Activated T-helper 1 cell treated with anti-CD3 and anti-CD28 coated beads, Interleukin-12 subunit alpha, Interleukin-12 subunit beta, Interleukin-2, Interleukin-4 antibody, amounts not matched to agents 30 ng/mL and 10 ng/mL and 1 ng/mL, durations not matched to agents 14 hours and 24 hours and 36 hours (primary cell): ENCODE measurements around the gene DUSP1. TPM values are rescaled to one million over a fixed set of nuclear protein-coding genes. Genes with fewer than 3 reads are reported as not detected.
A peak's percentile ranks its signal among the peaks of the same experiment; 100 is the strongest.

Source experiments
- DNase-seq: peaks from one replicate; pipeline ENCODE4 v3.0.0; 2021; ENCODE audit warnings: low spot score
- H3K27ac Mint-ChIP-seq: one replicate; pipeline ENCODE4 v1.8.0; 2021; ENCODE audit warnings: mild to moderate bottlenecking, mixed read lengths
- H3K27me3 Mint-ChIP-seq: one replicate; pipeline ENCODE4 v1.8.0; 2022; ENCODE audit warnings: mild to moderate bottlenecking, moderate library complexity, mixed read lengths; ENCODE audit not compliant: insufficient read depth
- H3K36me3 Mint-ChIP-seq: one replicate; pipeline ENCODE4 v1.8.0; 2021; ENCODE audit warnings: low read depth, mixed read lengths
- H3K4me1 Mint-ChIP-seq: one replicate; pipeline ENCODE4 v1.8.0; 2021; ENCODE audit warnings: low read depth, mixed read lengths
- H3K4me3 Mint-ChIP-seq: one replicate; pipeline ENCODE4 v1.8.0; 2021; ENCODE audit warnings: mild to moderate bottlenecking, moderate library complexity, mixed read lengths
- H3K9me3 Mint-ChIP-seq: one replicate; pipeline ENCODE4 v1.8.0; 2021; ENCODE audit warnings: mixed read lengths
- intact Hi-C: fragments of 100-400 bp; cut with micrococcal nuclease; formaldehyde crosslinking; loops from one replicate; pipeline ENCODE4 v1.15.1; 2024
- total RNA-seq: library from RNA; stranded (reverse); gene quantifications from 2 replicates; pipeline ENCODE4 v1.2.3, GENCODE V29; 2022

The DUSP1 gene
- total RNA-seq, 1 donor from 2014 or later, result 12.5 TPM

- peaks cover 15% of the 10 kb centered on the region for H3K4me1 Mint-ChIP-seq
- peak overlapping the region; percentile 74 for H3K27ac Mint-ChIP-seq
- peaks cover 3% of the 10 kb centered on the region for H3K36me3 Mint-ChIP-seq
- no peaks in the 10 kb centered on the region for H3K27me3 Mint-ChIP-seq
- no peak overlapping the region for H3K4me3 Mint-ChIP-seq
- no peak for DNase-seq
- intact Hi-C loops, result no loop called here
- H3K9me3 Mint-ChIP-seq, result no peaks in the 10 kb centered on the region
These were observed 34.8 kb upstream of the DUSP1 start for GRCh38 chr5:172805736-172806255.

DNA sequence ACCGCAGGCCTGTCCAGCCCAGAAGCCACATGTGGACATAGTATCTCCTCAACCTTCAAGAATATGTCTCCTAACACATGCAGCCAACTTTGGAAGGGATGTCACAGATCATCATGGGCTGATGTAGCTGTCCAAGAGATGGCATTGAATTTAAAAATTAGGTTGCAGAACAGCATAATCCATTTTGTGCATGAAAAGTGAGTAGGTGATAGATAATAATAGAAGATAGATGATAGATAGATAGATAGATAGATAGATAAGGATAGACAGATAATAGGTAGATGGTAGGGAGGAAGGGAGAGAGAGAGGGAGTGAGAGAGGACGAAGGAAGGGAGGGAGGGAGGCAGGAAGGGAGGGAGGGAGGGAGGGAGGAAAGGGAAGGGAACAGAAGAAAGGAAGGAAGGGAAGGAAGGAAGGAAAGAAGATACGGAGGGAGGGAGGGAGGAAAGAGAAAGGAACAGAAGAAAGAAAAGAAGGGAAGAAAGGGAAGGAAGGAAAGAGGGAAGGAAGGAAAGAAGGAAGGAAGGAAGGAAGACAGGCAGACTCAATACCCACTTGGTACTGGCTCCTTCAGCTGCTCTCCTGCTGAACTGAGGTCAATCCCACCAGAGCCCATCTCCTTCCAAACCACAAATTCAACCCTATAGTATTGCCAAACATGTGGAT, 34.2 kb upstream of the DUSP1 start:
- Mint-ChIP-seq H3K36me3 (peaks cover 3% of the 10 kb centered on the region), H3K27ac (no peak overlapping the region), H3K4me1 (peaks cover 15% of the 10 kb centered on the region), H3K4me3 (no peak overlapping the region), H3K27me3 (no peaks in the 10 kb centered on the region), H3K9me3 (no peaks in the 10 kb centered on the region)
- no peak for DNase-seq
- intact Hi-C loops, result no loop called here

- DNase-seq, result no peak
- H3K27ac Mint-ChIP-seq, result no peak overlapping the region
These were observed 31.7 kb upstream of the DUSP1 start for GRCh38 chr5:172802567-172803176.

GRCh38 chr5:172802112-172802511, 31.1 kb upstream of the DUSP1 start:
- no peak overlapping the region for H3K4me3 Mint-ChIP-seq
- peaks cover 2% of the 10 kb centered on the region for H3K36me3 Mint-ChIP-seq
- no peaks in the 10 kb centered on the region for H3K9me3 Mint-ChIP-seq
- no peaks in the 10 kb centered on the region for H3K27me3 Mint-ChIP-seq
- intact Hi-C loops, result no loop called here
- H3K4me1 Mint-ChIP-seq, result peaks cover 16% of the 10 kb centered on the region
- DNase-seq, result no peak
- no peak overlapping the region for H3K27ac Mint-ChIP-seq

More at GRCh38 chr5:172802567-172803176, 31.7 kb upstream of the DUSP1 start:
- H3K4me3 Mint-ChIP-seq, result no peak overlapping the region
- intact Hi-C loops, result no loop called here
- H3K36me3 Mint-ChIP-seq, result peaks cover 3% of the 10 kb centered on the region
- H3K9me3 Mint-ChIP-seq, result no peaks in the 10 kb centered on the region
- H3K4me1 Mint-ChIP-seq, result peaks cover 18% of the 10 kb centered on the region
- no peaks in the 10 kb centered on the region for H3K27me3 Mint-ChIP-seq

DNA sequence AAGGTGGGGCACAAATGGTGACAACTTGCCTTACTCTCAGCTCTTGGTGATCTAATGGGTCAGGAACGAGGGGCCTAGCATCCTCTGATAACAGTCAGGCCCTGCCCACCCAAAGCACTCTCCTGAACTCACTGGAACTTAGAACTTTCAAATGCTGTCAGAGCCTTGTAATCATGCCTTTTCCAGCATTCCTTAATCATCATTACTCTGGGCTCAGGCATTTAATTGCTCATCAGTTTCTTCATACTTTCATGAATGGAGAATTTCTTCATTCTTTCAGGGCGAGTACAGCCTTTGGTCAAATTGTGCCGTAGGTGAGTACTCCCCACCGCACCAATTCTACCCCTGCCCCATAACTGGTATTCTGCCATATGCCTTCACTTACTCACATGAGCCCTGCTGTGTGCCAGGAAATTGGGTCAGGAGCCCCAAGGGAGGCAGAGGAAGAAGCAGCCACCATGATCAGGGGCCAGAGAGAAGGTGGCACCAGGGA, 30.2 kb upstream of the DUSP1 start:
- no peak overlapping the region for H3K27ac Mint-ChIP-seq
- intact Hi-C loops, result no loop called here
- H3K9me3 Mint-ChIP-seq, result no peaks in the 10 kb centered on the region
- H3K36me3 Mint-ChIP-seq, result no peaks in the 10 kb centered on the region
- no peak overlapping the region for H3K4me3 Mint-ChIP-seq
- no peaks in the 10 kb centered on the region for H3K27me3 Mint-ChIP-seq
- no peak for DNase-seq
- peaks cover 12% of the 10 kb centered on the region for H3K4me1 Mint-ChIP-seq

DNA sequence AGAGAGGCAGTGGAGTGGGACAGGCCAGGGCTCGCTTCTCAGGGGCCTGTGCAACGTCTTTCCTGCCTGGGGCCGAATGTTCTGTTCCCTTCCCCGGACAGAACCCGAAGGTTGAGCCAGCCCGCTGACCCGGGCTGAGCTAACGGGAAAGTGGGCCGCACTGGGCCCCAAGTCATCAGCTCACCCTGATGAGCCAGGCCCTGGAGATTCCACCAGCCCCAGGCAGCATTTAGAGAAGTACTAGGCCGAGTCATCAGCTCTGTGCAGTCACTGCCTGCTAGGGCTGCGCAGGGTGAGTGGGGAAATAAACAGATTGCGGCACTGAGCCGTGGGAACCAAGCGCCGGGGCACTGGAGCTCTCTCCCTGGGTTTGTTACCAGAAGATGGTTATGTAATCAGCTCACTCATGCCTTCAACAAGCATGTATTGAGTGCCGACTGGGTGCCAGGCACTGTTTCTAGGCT, 29.1 kb upstream of the DUSP1 start:
- H3K36me3 Mint-ChIP-seq, result no peaks in the 10 kb centered on the region
- H3K4me3 Mint-ChIP-seq, result no peak overlapping the region
- no peaks in the 10 kb centered on the region for H3K9me3 Mint-ChIP-seq
- no peak for DNase-seq
- no peak overlapping the region for H3K27ac Mint-ChIP-seq
- peaks cover 12% of the 10 kb centered on the region for H3K4me1 Mint-ChIP-seq
- intact Hi-C loops, result no loop called here
- no peaks in the 10 kb centered on the region for H3K27me3 Mint-ChIP-seq

DNA sequence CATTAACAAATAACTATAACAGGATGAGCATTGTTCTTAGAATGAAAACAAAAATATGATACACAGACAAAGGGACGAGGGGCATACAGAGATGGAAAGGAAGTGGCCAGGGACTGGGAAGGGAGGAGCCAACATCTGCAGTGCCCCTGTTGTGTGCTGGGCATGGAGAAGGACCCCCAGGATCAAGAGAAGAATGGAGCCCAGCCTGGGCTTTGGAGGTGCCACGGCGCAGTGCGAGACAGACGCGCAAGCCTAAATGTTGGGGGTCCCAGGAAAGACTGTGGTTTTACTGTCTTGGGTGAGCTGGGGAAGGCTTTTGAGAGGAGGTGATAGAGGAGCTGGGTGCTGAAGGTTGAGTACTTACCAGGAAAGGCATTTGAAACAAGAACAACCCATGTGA, 28.4 kb upstream of the DUSP1 start:
- Mint-ChIP-seq H3K4me1 (peaks cover 12% of the 10 kb centered on the region), H3K4me3 (no peak overlapping the region), H3K27me3 (no peaks in the 10 kb centered on the region), H3K36me3 (no peaks in the 10 kb centered on the region), H3K9me3 (no peaks in the 10 kb centered on the region), H3K27ac (no peak overlapping the region)
- DNase-seq, result no peak
- intact Hi-C loops, result no loop called here

DNA sequence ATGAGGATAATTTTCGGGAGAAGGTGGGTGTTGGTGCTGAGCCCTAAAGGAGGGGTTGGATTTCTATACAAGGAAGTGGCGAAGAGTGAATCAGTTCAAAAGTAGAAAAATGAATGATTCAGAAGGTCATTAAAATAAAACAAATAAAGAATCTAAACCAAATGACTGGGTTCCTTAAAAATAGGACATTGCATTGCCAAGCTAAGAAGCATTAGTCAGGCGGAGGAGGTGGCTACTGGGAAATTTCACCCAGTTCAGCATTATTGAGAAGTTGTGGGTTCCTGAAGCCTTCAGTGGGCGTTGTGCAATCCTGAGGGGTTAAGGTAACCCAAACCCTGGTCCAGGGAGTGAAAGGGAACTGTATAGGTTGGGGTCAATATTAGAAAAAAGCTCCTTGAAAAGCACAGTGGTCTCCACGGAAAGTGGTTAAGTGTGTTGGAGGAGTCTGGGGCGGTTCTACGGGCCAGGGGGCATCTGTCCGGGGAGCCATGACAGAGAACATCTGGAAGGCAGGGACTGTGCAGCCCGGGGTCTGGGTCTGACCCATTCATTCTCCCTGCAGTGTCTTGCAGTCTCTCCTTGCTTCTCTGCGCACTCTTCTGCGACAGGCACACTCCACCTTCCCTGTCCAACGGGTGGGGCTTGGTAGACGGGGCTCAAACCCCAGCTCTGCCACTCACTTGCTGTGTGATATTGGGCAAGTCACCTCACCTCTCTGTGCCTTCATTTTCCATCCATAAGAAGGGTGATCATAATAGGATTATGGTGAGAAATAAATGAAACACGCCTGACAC, 27.6 kb upstream of the DUSP1 start:
- Mint-ChIP-seq H3K4me3 (no peak overlapping the region), H3K27me3 (no peaks in the 10 kb centered on the region), H3K36me3 (no peaks in the 10 kb centered on the region), H3K9me3 (no peaks in the 10 kb centered on the region), H3K27ac (no peak overlapping the region), H3K4me1 (peaks cover 12% of the 10 kb centered on the region)
- intact Hi-C loops, result no loop called here
- no peak for DNase-seq

GRCh38 chr5:172797771-172798191, 26.8 kb upstream of the DUSP1 start:
- Mint-ChIP-seq H3K27ac (no peak overlapping the region), H3K9me3 (no peaks in the 10 kb centered on the region), H3K4me3 (no peak overlapping the region), H3K36me3 (no peaks in the 10 kb centered on the region), H3K27me3 (no peaks in the 10 kb centered on the region), H3K4me1 (peaks cover 12% of the 10 kb centered on the region)
- DNase-seq, result no peak
- intact Hi-C loops, result no loop called here

- no peak overlapping the region for H3K27ac Mint-ChIP-seq
These were observed 25.3 kb upstream of the DUSP1 start for GRCh38 chr5:172796306-172796705.

DNA sequence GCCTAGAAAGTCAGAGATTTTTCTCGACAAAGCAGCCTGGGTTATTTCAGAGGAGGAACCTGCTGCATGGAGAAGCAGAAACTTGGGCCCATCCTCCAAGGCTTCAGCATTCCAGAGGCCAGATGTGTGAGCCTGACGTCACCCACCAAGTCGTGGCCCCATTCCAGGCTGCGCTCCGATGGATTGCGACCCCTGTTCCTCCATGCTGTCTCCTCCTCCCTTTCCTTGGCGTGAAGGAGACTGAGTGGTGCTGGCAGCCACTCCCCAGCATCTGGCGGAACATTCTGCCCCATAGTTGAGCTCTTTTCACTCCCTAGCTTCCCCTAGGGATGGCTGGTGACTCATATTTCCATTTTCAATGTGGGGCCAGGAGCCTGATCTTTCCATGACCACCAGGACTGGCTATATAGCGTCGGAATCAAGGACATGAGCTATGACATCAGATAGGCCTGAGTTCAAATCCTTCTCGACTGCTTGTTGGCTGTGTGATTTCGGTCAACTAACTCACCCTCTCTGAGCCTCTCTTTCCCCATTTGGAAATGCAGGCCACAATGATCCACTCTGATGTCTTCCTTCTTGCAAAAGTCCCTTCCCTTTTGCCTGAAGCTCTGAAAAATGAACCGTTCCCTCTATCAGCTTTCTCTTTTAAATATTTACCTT, 24.5 kb upstream of the DUSP1 start:
- H3K4me3 Mint-ChIP-seq, result no peak overlapping the region
- peaks cover 12% of the 10 kb centered on the region for H3K4me1 Mint-ChIP-seq
- intact Hi-C loops, result no loop called here
- H3K9me3 Mint-ChIP-seq, result no peaks in the 10 kb centered on the region
- H3K36me3 Mint-ChIP-seq, result no peaks in the 10 kb centered on the region
- H3K27ac Mint-ChIP-seq, result no peak overlapping the region
- no peak for DNase-seq
- no peaks in the 10 kb centered on the region for H3K27me3 Mint-ChIP-seq

More at GRCh38 chr5:172796306-172796705, 25.3 kb upstream of the DUSP1 start:
- DNase-seq, result no peak
- intact Hi-C loops, result no loop called here
- H3K27me3 Mint-ChIP-seq, result no peaks in the 10 kb centered on the region
- no peaks in the 10 kb centered on the region for H3K36me3 Mint-ChIP-seq
- peaks cover 12% of the 10 kb centered on the region for H3K4me1 Mint-ChIP-seq
- H3K9me3 Mint-ChIP-seq, result no peaks in the 10 kb centered on the region
- no peak overlapping the region for H3K4me3 Mint-ChIP-seq

DNA sequence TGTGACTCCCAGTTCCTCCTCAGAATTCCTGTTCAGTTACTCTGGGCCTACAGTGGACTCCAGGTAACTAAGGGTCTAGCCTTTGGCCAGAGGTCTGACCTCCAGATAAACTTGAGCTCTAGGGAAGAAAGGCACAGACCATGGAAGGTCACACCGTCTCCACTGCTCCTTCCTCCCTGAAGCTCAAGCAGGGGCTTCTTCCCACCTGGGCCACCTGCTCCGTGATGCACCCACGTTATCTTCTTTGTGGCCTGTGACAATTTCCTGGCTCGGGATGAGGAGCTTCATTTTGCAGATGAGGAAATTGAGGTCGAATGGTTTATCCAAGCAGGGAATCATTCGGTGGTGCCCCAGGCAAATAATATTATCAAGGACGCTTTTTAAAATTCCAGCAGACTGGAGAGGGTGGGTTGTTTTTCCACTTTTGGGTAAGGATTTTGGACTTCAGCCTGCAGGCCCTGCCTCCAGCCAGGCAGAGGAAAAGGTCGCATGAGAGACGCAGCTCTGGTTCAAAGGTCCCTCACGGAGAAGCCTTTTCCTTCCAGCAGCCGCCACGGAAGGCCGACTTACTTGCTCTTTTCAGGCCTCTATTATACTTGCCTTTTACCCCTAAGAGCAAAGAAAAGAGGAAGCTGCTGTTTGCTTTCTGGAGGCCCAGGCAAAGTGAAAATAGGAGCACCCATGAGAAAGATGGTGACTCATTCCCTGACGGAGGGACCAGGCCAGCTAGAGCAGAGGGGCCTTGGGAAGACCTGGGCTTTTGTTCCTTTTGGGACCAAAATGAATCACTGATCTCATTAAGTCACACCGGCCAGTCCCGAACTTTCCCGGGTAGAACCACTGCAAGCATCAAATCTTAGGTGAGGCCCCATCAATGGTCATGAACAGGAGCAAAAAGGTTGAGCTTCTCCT, 22.8 kb upstream of the DUSP1 start:
- DNase-seq, result no peak
- H3K4me1 Mint-ChIP-seq, result peaks cover 12% of the 10 kb centered on the region

More for the DNA sequence above, 22.8 kb upstream of the DUSP1 start:
- Mint-ChIP-seq H3K27ac (no peak overlapping the region), H3K4me3 (no peak overlapping the region), H3K36me3 (no peaks in the 10 kb centered on the region), H3K9me3 (no peaks in the 10 kb centered on the region), H3K27me3 (no peaks in the 10 kb centered on the region)
- intact Hi-C loops, result no loop called here
